ENCODE measurements around the gene CRMP1. TPM values are rescaled to one million over a fixed set of nuclear protein-coding genes. Genes with fewer than 3 reads are reported as not detected.

The CRMP1 gene
- total RNA-seq, 1 experiment from 2014 or later = 134 TPM

DNA sequence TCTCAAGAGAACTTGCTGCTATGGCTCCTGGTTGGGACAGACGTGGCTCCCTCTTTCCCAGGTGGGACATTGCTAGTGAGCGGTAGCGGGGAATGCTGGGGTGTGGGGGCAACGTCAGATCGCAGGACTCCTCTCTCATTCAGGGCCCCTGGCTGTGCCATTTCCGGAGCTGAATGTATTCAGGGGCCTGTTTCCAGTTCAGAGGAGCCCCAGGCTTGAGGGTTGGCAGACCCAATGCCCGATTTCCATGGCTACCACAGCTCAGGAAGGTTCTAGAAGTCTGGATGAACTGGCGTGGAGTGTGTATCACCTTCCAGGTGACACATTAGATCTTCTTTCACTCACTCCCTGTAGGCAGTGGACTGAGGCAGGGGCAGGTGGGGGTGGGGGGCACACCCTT lies 26.2 kb upstream of the CRMP1 start:
- no peak overlapping the region for H3K4me3 Mint-ChIP-seq
- peaks cover 33% of the 10 kb centered on the region for H3K4me1 Mint-ChIP-seq
- TF ChIP-seq CBFB (CRISPR knock-in tag; IDR thresholded peaks at IDR 0.05; ENCODE audit: low read depth) = no peak
- TF ChIP-seq, protein P1, sequence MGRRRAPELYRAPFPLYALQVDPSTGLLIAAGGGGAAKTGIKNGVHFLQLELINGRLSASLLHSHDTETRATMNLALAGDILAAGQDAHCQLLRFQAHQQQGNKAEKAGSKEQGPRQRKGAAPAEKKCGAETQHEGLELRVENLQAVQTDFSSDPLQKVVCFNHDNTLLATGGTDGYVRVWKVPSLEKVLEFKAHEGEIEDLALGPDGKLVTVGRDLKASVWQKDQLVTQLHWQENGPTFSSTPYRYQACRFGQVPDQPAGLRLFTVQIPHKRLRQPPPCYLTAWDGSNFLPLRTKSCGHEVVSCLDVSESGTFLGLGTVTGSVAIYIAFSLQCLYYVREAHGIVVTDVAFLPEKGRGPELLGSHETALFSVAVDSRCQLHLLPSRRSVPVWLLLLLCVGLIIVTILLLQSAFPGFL (CRISPR knock-in tag; IDR thresholded peaks at IDR 0.05; ENCODE audit: borderline replicate concordance) = no peak
- no peak for TF ChIP-seq ZNF671 (CRISPR knock-in tag; IDR thresholded peaks at IDR 0.05)
- TF ChIP-seq ERG (CRISPR knock-in tag; IDR thresholded peaks at IDR 0.05) = no peak
- H3K36me3 Mint-ChIP-seq = no peaks in the 10 kb centered on the region
- H3K9me3 Mint-ChIP-seq = peaks cover 5% of the 10 kb centered on the region
- no peak overlapping the region for H3K27ac Mint-ChIP-seq
- ATAC-seq = no peak
- H3K27me3 Mint-ChIP-seq (ENCODE audit: low read depth) = peaks cover 30% of the 10 kb centered on the region
- CTCF ChIA-PET = interaction anchor here (1.0 to 1.6 kb wide), 3 partner anchors 78 to 98 kb away, joined by 3 to 4 read pairs (median 3); no protein-coding TSS in a partner anchor
- POLR2A ChIA-PET = no interaction called here
- DNase-seq (ENCODE audit: low spot score) = no peak

DNA sequence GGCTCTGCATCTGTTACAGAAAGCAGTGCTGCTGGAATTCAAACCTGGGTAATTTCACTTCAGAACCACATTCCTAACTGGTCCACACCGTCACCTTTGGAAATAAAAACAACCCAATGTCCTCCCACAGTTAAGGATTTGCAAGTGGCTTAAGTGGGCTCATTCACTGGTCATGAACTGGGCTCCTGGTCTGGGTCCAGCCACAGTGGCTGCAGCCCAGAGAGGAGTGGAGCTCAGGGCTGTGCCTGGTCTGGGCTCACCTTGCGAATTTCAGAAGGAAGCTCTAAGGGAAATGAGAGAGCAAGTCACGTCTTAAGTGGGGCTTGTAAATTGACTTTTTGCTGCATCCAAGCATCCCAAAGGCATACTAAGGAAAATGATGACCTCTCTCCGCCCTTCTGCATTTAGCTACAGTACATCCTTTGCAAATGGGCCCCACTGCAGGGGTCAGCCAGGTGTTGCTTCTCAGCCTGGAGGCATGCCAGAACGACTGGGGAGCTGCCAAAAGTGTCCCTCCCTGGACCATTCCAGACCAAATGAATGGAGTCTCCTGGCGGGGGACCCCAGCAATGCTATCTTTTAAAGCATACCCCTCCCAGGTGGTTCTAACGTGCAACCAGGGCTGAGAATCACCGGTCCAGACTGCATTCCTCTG lies 25.6 kb upstream of the CRMP1 start:
- H3K9me3 Mint-ChIP-seq = peaks cover 5% of the 10 kb centered on the region
- CTCF ChIA-PET = interaction anchor here (1.0 to 1.6 kb wide), 3 partner anchors 78 to 97 kb away, joined by 3 to 4 read pairs (median 3); no protein-coding TSS in a partner anchor
- H3K4me1 Mint-ChIP-seq = peaks cover 37% of the 10 kb centered on the region
- DNase-seq (ENCODE audit: low spot score) (no peak), ATAC-seq (no peak)
- H3K27ac Mint-ChIP-seq = no peak overlapping the region
- no peak overlapping the region for H3K4me3 Mint-ChIP-seq
- no peak for TF ChIP-seq ETV6 (CRISPR knock-in tag; IDR thresholded peaks at IDR 0.05)
- TF ChIP-seq GRHL2 (CRISPR knock-in tag; IDR thresholded peaks at IDR 0.05; ENCODE audit: insufficient replicate concordance, severe bottlenecking) = no peak
- TF ChIP-seq RORB (CRISPR knock-in tag; IDR thresholded peaks at IDR 0.05) = no peak
- TF ChIP-seq ZNF423 (CRISPR knock-in tag; IDR thresholded peaks at IDR 0.05) = no peak
- TF ChIP-seq JAZF1 (CRISPR knock-in tag; IDR thresholded peaks at IDR 0.05) = no peak
- no peak for TF ChIP-seq SMAD3 (CRISPR knock-in tag; IDR thresholded peaks at IDR 0.05; ENCODE audit: borderline replicate concordance)
- no peak for TF ChIP-seq SOX15 (CRISPR knock-in tag; IDR thresholded peaks at IDR 0.05)
- TF ChIP-seq ZNF317 (CRISPR knock-in tag; IDR thresholded peaks at IDR 0.05; ENCODE audit: borderline replicate concordance, low read depth) = no peak
- no peak for TF ChIP-seq ZNF138 (CRISPR knock-in tag; conservative IDR thresholded peaks at IDR 0.05)
- no peak for TF ChIP-seq MXD4 (CRISPR knock-in tag; IDR thresholded peaks at IDR 0.05; ENCODE audit: borderline replicate concordance)
- TF ChIP-seq KAT7 (CRISPR knock-in tag; IDR thresholded peaks at IDR 0.05; ENCODE audit: borderline replicate concordance) = no peak
- TF ChIP-seq SP1 (CRISPR knock-in tag; conservative IDR thresholded peaks at IDR 0.05) = no peak
- TF ChIP-seq CBFB (CRISPR knock-in tag; IDR thresholded peaks at IDR 0.05; ENCODE audit: low read depth) = no peak
- TF ChIP-seq ESRRA (CRISPR knock-in tag; IDR thresholded peaks at IDR 0.05; ENCODE audit: borderline replicate concordance) = no peak
- TF ChIP-seq HMGA2 (CRISPR knock-in tag; IDR thresholded peaks at IDR 0.05) = no peak
- TF ChIP-seq GTF2I (CRISPR knock-in tag; conservative IDR thresholded peaks at IDR 0.05) = no peak
- TF ChIP-seq, protein P2, sequence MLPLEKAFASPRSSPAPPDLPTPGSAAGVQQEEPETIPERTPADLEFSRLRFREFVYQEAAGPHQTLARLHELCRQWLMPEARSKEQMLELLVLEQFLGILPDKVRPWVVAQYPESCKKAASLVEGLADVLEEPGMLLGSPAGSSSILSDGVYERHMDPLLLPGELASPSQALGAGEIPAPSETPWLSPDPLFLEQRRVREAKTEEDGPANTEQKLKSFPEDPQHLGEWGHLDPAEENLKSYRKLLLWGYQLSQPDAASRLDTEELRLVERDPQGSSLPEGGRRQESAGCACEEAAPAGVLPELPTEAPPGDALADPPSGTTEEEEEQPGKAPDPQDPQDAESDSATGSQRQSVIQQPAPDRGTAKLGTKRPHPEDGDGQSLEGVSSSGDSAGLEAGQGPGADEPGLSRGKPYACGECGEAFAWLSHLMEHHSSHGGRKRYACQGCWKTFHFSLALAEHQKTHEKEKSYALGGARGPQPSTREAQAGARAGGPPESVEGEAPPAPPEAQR (CRISPR knock-in tag; IDR thresholded peaks at IDR 0.05) = no peak
- TF ChIP-seq PRRX2 (CRISPR knock-in tag; IDR thresholded peaks at IDR 0.05) = no peak
- POLR2A ChIA-PET = no interaction called here
- H3K36me3 Mint-ChIP-seq = no peaks in the 10 kb centered on the region
- H3K27me3 Mint-ChIP-seq (ENCODE audit: low read depth) = peaks cover 30% of the 10 kb centered on the region

Measured in WTC11 (cell line).